Vagina (tissue), 2 donors: ENCODE results near the gene PIP5K1B. TPM values are rescaled to one million over a fixed set of nuclear protein-coding genes. Genes with fewer than 3 reads are reported as not detected.

Experiments
- DNase-seq, 2 donors: peaks; one replicate each; pipeline ENCODE4 v3.0.0-alpha.2; 2017; ENCODE audit errors: extremely low spot score in 2 of 2
- H3K27ac ChIP-seq: fragments of 200-600 bp; sonication (generic); one replicate; pipeline ENCODE4 v1.5.1; 2019
- H3K27me3 ChIP-seq: fragments of 200-600 bp; sonication (generic); one replicate; pipeline ENCODE4 v1.5.1; 2019
- H3K36me3 ChIP-seq, 2 donors: fragments of 200-600 bp; sonication (generic); one replicate each; pipeline ENCODE4 v1.5.1; 2017 to 2019
- H3K4me1 ChIP-seq: fragments of 200-600 bp; sonication (generic); one replicate; pipeline ENCODE4 v1.5.1; 2019
- H3K4me3 ChIP-seq, 2 donors: fragments of 200-600 bp; sonication (generic); 1 replicate in 1 of 2; 2 replicates in 1 of 2; pipeline ENCODE4 v1.5.1; 2016 to 2019
- H3K9me3 ChIP-seq: fragments of 200-600 bp; sonication (generic); one replicate; pipeline ENCODE4 v1.5.1; 2019
- POLR2A ChIP-seq, 2 donors: fragments of 450-650 bp; IDR thresholded peaks; one replicate each; pipeline ENCODE4 v1.6.1; 2017; ENCODE audit warnings: antibody characterized with exemption in 2 of 2, mild to moderate bottlenecking in 2 of 2, moderate library complexity in 2 of 2
- POLR2AphosphoS5 ChIP-seq, 2 donors: sonication (generic); formaldehyde crosslinking; IDR thresholded peaks; one replicate each; pipeline ENCODE4 v1.9.0; 2017; ENCODE audit warnings: antibody characterized with exemption in 2 of 2, mild to moderate bottlenecking in 2 of 2, low read depth in 1 of 2; ENCODE audit not compliant: insufficient read depth in 1 of 2
- intact Hi-C: fragments of 100-400 bp; cut with DNase I; formaldehyde crosslinking; loops from one replicate; pipeline ENCODE4 v1.15.1; 2023
- total RNA-seq: library from RNA; depleted of rRNA; stranded (reverse); fragments of >200 nt; gene quantifications from one replicate; pipeline ENCODE4 v1.2.3, GENCODE V29; 2016
- TF ChIP-seq, protein P1 (sequence below), 3 experiments: fragments of 450-650 bp in 2 of 3; fragments of 200-600 bp in 1 of 3; sonication (generic) in 1 of 3; IDR thresholded peaks; one replicate each; pipeline ENCODE4 v1.5.1; 2017 to 2019; ENCODE audit warnings: antibody characterized with exemption in 3 of 3, mild to moderate bottlenecking in 2 of 3, moderate library complexity in 2 of 3

PIP5K1B gene
- total RNA-seq, 1 donor from 2014 or later, result 2.9 TPM

GRCh38 chr9:68685770-68686169 is 19.3 kb upstream of the PIP5K1B start:
- DNase-seq, result no peak
- intact Hi-C loops, result no loop called here
- no peaks in the 10 kb centered on the region for H3K36me3 ChIP-seq

DNA sequence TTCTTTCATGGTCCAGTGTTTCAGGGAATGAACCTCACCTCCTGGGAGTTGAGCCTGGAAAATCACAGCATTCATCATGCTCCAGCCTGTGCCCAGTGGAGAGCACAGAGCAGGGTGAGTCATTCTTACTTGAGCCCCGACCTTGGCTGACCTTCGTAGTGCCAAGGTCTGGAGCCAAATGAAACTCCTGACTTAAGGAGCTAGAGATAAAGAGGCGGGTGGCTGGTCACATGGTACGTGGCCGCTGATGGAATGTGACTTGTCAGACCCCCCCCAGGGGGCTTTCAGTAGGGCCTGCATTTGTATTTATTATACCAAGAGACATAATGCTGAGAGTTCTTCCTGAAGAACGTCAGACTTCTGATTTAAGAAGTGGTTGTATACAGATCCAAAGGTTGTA is 15.0 kb upstream of the PIP5K1B start:
- no peaks in the 10 kb centered on the region for H3K9me3 ChIP-seq
- H3K36me3 ChIP-seq, result no peaks in the 10 kb centered on the region
- no peaks in the 10 kb centered on the region for H3K27me3 ChIP-seq
- intact Hi-C loops, result no loop called here
- no peak overlapping the region for H3K4me3 ChIP-seq
- TF ChIP-seq, protein P1, sequence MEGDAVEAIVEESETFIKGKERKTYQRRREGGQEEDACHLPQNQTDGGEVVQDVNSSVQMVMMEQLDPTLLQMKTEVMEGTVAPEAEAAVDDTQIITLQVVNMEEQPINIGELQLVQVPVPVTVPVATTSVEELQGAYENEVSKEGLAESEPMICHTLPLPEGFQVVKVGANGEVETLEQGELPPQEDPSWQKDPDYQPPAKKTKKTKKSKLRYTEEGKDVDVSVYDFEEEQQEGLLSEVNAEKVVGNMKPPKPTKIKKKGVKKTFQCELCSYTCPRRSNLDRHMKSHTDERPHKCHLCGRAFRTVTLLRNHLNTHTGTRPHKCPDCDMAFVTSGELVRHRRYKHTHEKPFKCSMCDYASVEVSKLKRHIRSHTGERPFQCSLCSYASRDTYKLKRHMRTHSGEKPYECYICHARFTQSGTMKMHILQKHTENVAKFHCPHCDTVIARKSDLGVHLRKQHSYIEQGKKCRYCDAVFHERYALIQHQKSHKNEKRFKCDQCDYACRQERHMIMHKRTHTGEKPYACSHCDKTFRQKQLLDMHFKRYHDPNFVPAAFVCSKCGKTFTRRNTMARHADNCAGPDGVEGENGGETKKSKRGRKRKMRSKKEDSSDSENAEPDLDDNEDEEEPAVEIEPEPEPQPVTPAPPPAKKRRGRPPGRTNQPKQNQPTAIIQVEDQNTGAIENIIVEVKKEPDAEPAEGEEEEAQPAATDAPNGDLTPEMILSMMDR (IDR thresholded peaks at IDR 0.05), result no peak
- TF ChIP-seq POLR2AphosphoS5 (IDR thresholded peaks at IDR 0.05; ENCODE audit: insufficient read depth in 1 of 2, low read depth in 1 of 2) (no peak), POLR2A (IDR thresholded peaks at IDR 0.05) (no peak)
- H3K4me1 ChIP-seq, result no peaks in the 10 kb centered on the region
- no peak for DNase-seq
- H3K27ac ChIP-seq, result no peak overlapping the region

More at GRCh38 chr9:68685770-68686169, 19.3 kb upstream of the PIP5K1B start:
- H3K4me1 ChIP-seq, result no peaks in the 10 kb centered on the region
- H3K4me3 ChIP-seq, result no peak overlapping the region
- H3K27ac ChIP-seq, result no peak overlapping the region
- TF ChIP-seq, protein P1 (IDR thresholded peaks at IDR 0.05), result no peak
- no peak for TF ChIP-seq POLR2AphosphoS5 (IDR thresholded peaks at IDR 0.05; ENCODE audit: insufficient read depth in 1 of 2, low read depth in 1 of 2)
- no peak for TF ChIP-seq POLR2A (IDR thresholded peaks at IDR 0.05)
- no peaks in the 10 kb centered on the region for H3K27me3 ChIP-seq
- no peaks in the 10 kb centered on the region for H3K9me3 ChIP-seq

DNA sequence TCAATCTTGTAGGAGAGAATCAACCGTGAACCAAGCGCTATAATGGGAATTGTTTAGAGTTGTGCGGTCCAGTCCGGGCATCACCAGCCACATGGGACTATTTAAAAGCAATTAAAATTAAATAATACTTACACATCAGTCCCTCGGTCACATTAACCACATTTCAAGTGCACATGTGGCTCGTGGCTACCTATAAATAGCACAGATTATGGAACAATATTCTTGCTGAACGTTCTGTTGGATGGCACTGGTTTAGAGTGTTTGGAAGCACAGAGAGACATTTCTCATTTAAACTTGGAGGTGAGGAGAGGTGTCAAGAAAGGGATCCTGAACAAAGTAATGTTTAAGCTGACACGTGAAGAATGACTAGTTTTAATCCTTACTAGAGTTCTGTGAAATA is 12.5 kb upstream of the PIP5K1B start:
- no peak overlapping the region for H3K27ac ChIP-seq
- intact Hi-C loops, result no loop called here
- DNase-seq, result no peak
- no peak for TF ChIP-seq POLR2AphosphoS5 (IDR thresholded peaks at IDR 0.05; ENCODE audit: insufficient read depth in 1 of 2, low read depth in 1 of 2)
- TF ChIP-seq, protein P1 (IDR thresholded peaks at IDR 0.05), result no peak
- no peak overlapping the region for H3K4me3 ChIP-seq
- H3K27me3 ChIP-seq, result no peaks in the 10 kb centered on the region
- no peaks in the 10 kb centered on the region for H3K4me1 ChIP-seq
- H3K9me3 ChIP-seq, result no peaks in the 10 kb centered on the region
- no peaks in the 10 kb centered on the region for H3K36me3 ChIP-seq

GRCh38 chr9:68694125-68694524 is 10.9 kb upstream of the PIP5K1B start:
- intact Hi-C loops, result no loop called here
- H3K27me3 ChIP-seq, result no peaks in the 10 kb centered on the region
- no peak overlapping the region for H3K4me3 ChIP-seq
- no peaks in the 10 kb centered on the region for H3K9me3 ChIP-seq
- H3K36me3 ChIP-seq, result no peaks in the 10 kb centered on the region
- no peaks in the 10 kb centered on the region for H3K4me1 ChIP-seq
- TF ChIP-seq POLR2A (IDR thresholded peaks at IDR 0.05) (no peak), POLR2AphosphoS5 (IDR thresholded peaks at IDR 0.05; ENCODE audit: insufficient read depth in 1 of 2, low read depth in 1 of 2) (no peak)
- TF ChIP-seq, protein P1 (IDR thresholded peaks at IDR 0.05), result no peak
- DNase-seq, result no peak
- H3K27ac ChIP-seq, result no peak overlapping the region

GRCh38 chr9:68697851-68698250 is 7.2 kb upstream of the PIP5K1B start:
- Histone ChIP-seq H3K9me3 (no peaks in the 10 kb centered on the region), H3K27ac (no peak overlapping the region), H3K4me1 (no peaks in the 10 kb centered on the region), H3K27me3 (no peaks in the 10 kb centered on the region), H3K36me3 (no peaks in the 10 kb centered on the region), H3K4me3 (no peak overlapping the region)
- intact Hi-C loops, result no loop called here
- no peak for DNase-seq
- TF ChIP-seq POLR2AphosphoS5 (IDR thresholded peaks at IDR 0.05; ENCODE audit: insufficient read depth in 1 of 2, low read depth in 1 of 2), result no peak
- no peak for TF ChIP-seq POLR2A (IDR thresholded peaks at IDR 0.05)
- TF ChIP-seq, protein P1 (IDR thresholded peaks at IDR 0.05), result no peak
